IMR-90 (cell line): Measurements from ENCODE around the gene DCN. TPM values are rescaled to one million over a fixed set of nuclear protein-coding genes. Genes with fewer than 3 reads are reported as not detected.
A peak's percentile ranks its signal among the peaks of the same experiment; 100 is the strongest.

Source experiments
- ATAC-seq: fragments of 200-7000 bp; cut with Tn5 transposase; 2 replicates; pipeline ENCODE4 v1.9.1; 2020; ENCODE audit warnings: low read depth, mild to moderate bottlenecking, moderate library complexity
- BruUV-seq: library from RNA; stranded (reverse); fragments of 400-500 nt; replicated peaks from 2 replicates; lab custom pipeline; 2021; lab: Mats Ljungman, UMichigan
- CTCF ChIA-PET: fragments of 300-600 bp; formaldehyde crosslinking; extraction: SDS; loops from one replicate; lab custom pipeline; 2021; ENCODE audit warnings: antibody characterized with exemption; lab: Yijun Ruan, JAX
- POLR2A ChIA-PET: fragments of 300-600 bp; sonication (Branson Sonifier 250); formaldehyde crosslinking; loops from one replicate; lab custom pipeline; 2022; ENCODE audit warnings: antibody characterized with exemption; ENCODE audit not compliant: unreplicated experiment; lab: Charles Lee
- DNase-seq: peaks from one replicate; pipeline ENCODE4 v3.0.0; 2013
- H2AFZ ChIP-seq: replicated peaks from 2 replicates; pipeline ENCODE3; 2013; ENCODE audit warnings: low read length, mild to moderate bottlenecking; ENCODE audit not compliant: poor library complexity
- H2AK5ac ChIP-seq: 2 replicates; pipeline ENCODE4 v1.6.1; 2013; ENCODE audit warnings: low read depth, low read length, inconsistent platforms
- H2AK9ac ChIP-seq: replicated peaks from 2 replicates; pipeline ENCODE3; 2013; ENCODE audit warnings: mild to moderate bottlenecking, low read depth, low read length, moderate library complexity; ENCODE audit not compliant: poor library complexity
- H2BK120ac ChIP-seq: 2 replicates; pipeline ENCODE4 v1.6.1; 2013; ENCODE audit warnings: low read depth, low read length, inconsistent platforms
- H2BK15ac ChIP-seq: 3 replicates; pipeline ENCODE4 v1.6.1; 2013; ENCODE audit warnings: low read depth, low read length, inconsistent platforms
- H2BK20ac ChIP-seq: 2 replicates; pipeline ENCODE4 v1.6.1; 2013; ENCODE audit warnings: low read depth, mild to moderate bottlenecking, inconsistent platforms, low read length, moderate library complexity
- H2BK5ac ChIP-seq: 2 replicates; pipeline ENCODE4 v1.6.1; 2013; ENCODE audit warnings: mild to moderate bottlenecking, low read depth, low read length, inconsistent platforms; ENCODE audit not compliant: poor library complexity, severe bottlenecking
- H3K14ac ChIP-seq: replicated peaks from 2 replicates; pipeline ENCODE4 v1.6.1; 2013; ENCODE audit warnings: low read depth, low read length, inconsistent platforms
- H3K18ac ChIP-seq: 2 replicates; pipeline ENCODE4 v1.6.1; 2013; ENCODE audit warnings: low read depth, low read length, control low read depth
- H3K23ac ChIP-seq: 2 replicates; pipeline ENCODE4 v1.6.1; 2013; ENCODE audit warnings: low read depth, low read length, inconsistent platforms
- H3K27ac ChIP-seq: 2 replicates; pipeline ENCODE4 v1.5.1; 2013; ENCODE audit warnings: mild to moderate bottlenecking, control low read depth, low read length; ENCODE audit not compliant: insufficient read depth
- H3K27me3 ChIP-seq: 2 replicates; pipeline ENCODE4 v1.6.1; 2013; ENCODE audit warnings: low read length; ENCODE audit not compliant: control insufficient read depth, insufficient read depth
- H3K36me3 ChIP-seq: 2 replicates; pipeline ENCODE4 v1.6.1; 2013; ENCODE audit warnings: low read length, mixed read lengths; ENCODE audit not compliant: control insufficient read depth, insufficient read depth
- H3K4ac ChIP-seq: 2 replicates; pipeline ENCODE4 v1.6.1; 2013; ENCODE audit warnings: low read depth, low read length, inconsistent platforms
- H3K4me1 ChIP-seq: 2 replicates; pipeline ENCODE4 v1.6.1; 2013; ENCODE audit warnings: low read length, mixed read lengths; ENCODE audit not compliant: control insufficient read depth, insufficient read depth
- H3K4me2 ChIP-seq: 2 replicates; pipeline ENCODE4 v1.6.1; 2013; ENCODE audit warnings: low read depth, mild to moderate bottlenecking, control low read depth, low read length, moderate library complexity
- H3K4me3 ChIP-seq: 2 replicates; pipeline ENCODE4 v1.5.1; 2013; ENCODE audit warnings: low read depth, mild to moderate bottlenecking, control low read depth, low read length, moderate library complexity; ENCODE audit not compliant: insufficient read depth
- H3K56ac ChIP-seq: 2 replicates; pipeline ENCODE4 v1.6.1; 2013; ENCODE audit warnings: low read length, inconsistent platforms; ENCODE audit not compliant: insufficient read depth; ENCODE audit errors: extremely low read depth
- H3K79me1 ChIP-seq, 2 experiments: 2 replicates each; pipeline ENCODE4 v1.6.1; 2013; ENCODE audit warnings: low read length in 2 of 2, inconsistent platforms in 1 of 2, low read depth in 1 of 2
- H3K9ac ChIP-seq: 2 replicates; pipeline ENCODE4 v1.6.1; 2013; ENCODE audit warnings: low read depth, low read length, control low read depth
- H3K9me1 ChIP-seq: 2 replicates; pipeline ENCODE4 v1.6.1; 2013; ENCODE audit warnings: low read length, inconsistent platforms; ENCODE audit not compliant: insufficient read depth
- H3K9me3 ChIP-seq: 2 replicates; pipeline ENCODE4 v1.6.1; 2013; ENCODE audit warnings: low read length; ENCODE audit not compliant: control insufficient read depth, insufficient read depth
- H4K20me1 ChIP-seq: 2 replicates; pipeline ENCODE4 v1.6.1; 2013; ENCODE audit warnings: low read length, inconsistent platforms; ENCODE audit not compliant: insufficient read depth
- H4K5ac ChIP-seq: 2 replicates; pipeline ENCODE4 v1.6.1; 2013; ENCODE audit warnings: mild to moderate bottlenecking, low read depth, low read length, control low read depth
- H4K8ac ChIP-seq, 2 experiments: 2 replicates each; pipeline ENCODE4 v1.6.1; 2013; ENCODE audit warnings: low read depth in 2 of 2, low read length in 2 of 2, control low read depth in 1 of 2, inconsistent platforms in 1 of 2
- H4K91ac ChIP-seq: 2 replicates; pipeline ENCODE4 v1.6.1; 2013; ENCODE audit warnings: low read depth, low read length, inconsistent platforms; ENCODE audit not compliant: insufficient read depth
- BHLHE40 ChIP-seq: fragments of 150-350 bp; IDR thresholded peaks from 2 replicates; pipeline ENCODE4 v1.6.1; 2016; ENCODE audit warnings: mild to moderate bottlenecking, low read depth, low read length
- POLR2A ChIP-seq: IDR thresholded peaks from 2 replicates; pipeline ENCODE4 v1.6.1; 2012; ENCODE audit warnings: mild to moderate bottlenecking, low read depth, low read length
- WGBS, 2 experiments: methylation state at CpG; one replicate each; pipeline versions ENCODE4 v1.1.5 to v1.1.7; 2013; ENCODE audit warnings: missing lambda C conversion rate in 2 of 2; ENCODE audit not compliant: insufficient read length in 1 of 2; ENCODE audit errors: extremely low coverage in 2 of 2; 5-methylcytosine and 5-hydroxymethylcytosine counted together
- dilution Hi-C: fragments of 300-500 bp; cut with HindIII; formaldehyde crosslinking; loops from one replicate; pipeline ENCODE4 v1.14.3; 2018; ENCODE audit warnings: low sequenced_read_pairs; ENCODE audit not compliant: unreplicated experiment
- in situ Hi-C: fragments of 300-500 bp; cut with MboI; formaldehyde crosslinking; loops from 3 replicates; pipeline ENCODE4 v1.14.3; 2019; ENCODE audit warnings: low sequenced_read_pairs, inconsistent platforms, mixed read lengths
- intact Hi-C: fragments of 100-400 bp; cut with micrococcal nuclease; formaldehyde crosslinking; loops from 2 replicates; pipeline ENCODE4 v1.10.0; 2022
- polyA plus RNA-seq, 3 experiments: library from polyadenylated mRNA; depleted of rRNA; stranded (reverse); fragments of >200 nt; gene quantifications; 2 replicates each; pipeline ENCODE4 v1.2.3, GENCODE V29; 2012; ENCODE audit warnings: low replicate concordance in 1 of 3
- total RNA-seq: library from RNA; depleted of rRNA; stranded (reverse); fragments of >200 nt; gene quantifications from 2 replicates; pipeline ENCODE4 v1.2.3, GENCODE V29; 2012

The DCN gene
- total and polyA plus RNA-seq, 2 of the 4 experiments (the other 2 are of a cell fraction): 241 to 965 TPM

DNA sequence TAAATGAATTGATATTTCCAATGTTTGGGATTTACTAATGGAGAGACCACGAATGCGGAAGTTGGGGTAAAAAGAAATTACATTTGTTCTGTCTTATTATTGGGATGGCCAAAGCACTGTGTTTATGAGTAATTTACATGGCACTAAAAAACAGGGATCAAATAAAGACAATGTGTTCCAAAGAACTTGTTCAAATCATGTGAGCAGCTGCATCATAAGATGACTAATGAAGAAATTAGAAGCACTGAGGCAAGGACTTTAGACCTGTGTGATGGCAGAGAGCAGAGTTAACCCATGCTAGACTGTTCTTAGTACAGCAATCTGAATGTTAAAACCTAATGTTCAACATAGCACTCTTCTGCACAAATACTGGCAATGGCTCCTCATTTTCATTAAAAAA is 34.3 kb upstream of the DCN start:
- 0 out of 3 replicates have a peak overlapping the region, but pooled peaks have one; percentile 47 for H2BK15ac ChIP-seq
- H3K9me3 ChIP-seq: no peaks in the 10 kb centered on the region
- peaks cover 6% of the 10 kb centered on the region; the same call in 1 of the 2 replicates for H3K4me1 ChIP-seq
- intact Hi-C loops: no loop called here
- no peaks in the 10 kb centered on the region for H3K36me3 ChIP-seq
- TF ChIP-seq BHLHE40: 0 out of 2 replicates have a peak, but pooled peaks have one; percentile 17
- no peak for TF ChIP-seq POLR2A
- H2BK20ac ChIP-seq: peak overlapping the region; percentile 86
- H3K27me3 ChIP-seq: no peaks in the 10 kb centered on the region
- peak overlapping the region; percentile 69; the same call in 1 of the 2 replicates for H4K91ac ChIP-seq
- 0 out of 4 replicates have a peak, but pooled peaks cover 0 to 3% of the 10 kb centered on the region in 2 experiments for H3K79me1 ChIP-seq
- no peak overlapping the region for H3K4me2 ChIP-seq
- H2BK5ac ChIP-seq: peak overlapping the region; percentile 97
- no peak overlapping the region for H2AFZ ChIP-seq
- H3K14ac ChIP-seq: peak overlapping the region; percentile 81; the same call in 1 of the 2 replicates
- dilution Hi-C loops: no loop called here
- no peaks in the 10 kb centered on the region for H4K20me1 ChIP-seq
- H2AK5ac ChIP-seq: peak overlapping the region; percentile 37; the same call in 1 of the 2 replicates
- H3K23ac ChIP-seq: peak overlapping the region; percentile 55; the same call in 1 of the 2 replicates
- no peak overlapping the region; the same call in 1 of the 2 replicates for H3K27ac ChIP-seq
- in situ Hi-C loops: no loop called here
- WGBS, 2 experiments: no CpG with 5 or more reads among the region's 2 CpGs
- no peak for ATAC-seq
- POLR2A ChIA-PET: no interaction called here
- peak overlapping the region; percentile 76 for H3K4ac ChIP-seq
- H4K5ac ChIP-seq: peak overlapping the region; percentile 97
- peak overlapping the region; percentile 11 to 20; a peak in 2 of 4 replicates for H4K8ac ChIP-seq
- no TSS peak for BruUV-seq
- no peak overlapping the region for H2AK9ac ChIP-seq
- peak overlapping the region; percentile 88 for H2BK120ac ChIP-seq
- peak overlapping the region; percentile 99 for H3K18ac ChIP-seq
- H3K9me1 ChIP-seq: peaks cover 4% of the 10 kb centered on the region; the same call in 1 of the 2 replicates
- no peak overlapping the region for H3K9ac ChIP-seq
- H3K4me3 ChIP-seq: no peak overlapping the region
- H3K56ac ChIP-seq: no peak overlapping the region
- CTCF ChIA-PET: no interaction called here
- DNase-seq: peak; percentile 29
